HL-60 (cell line): ENCODE measurements around the gene APH1B.

ENCODE experiments used
- DNase-seq, 2 experiments: peaks; one replicate each; pipeline ENCODE4 v3.0.0-alpha.2; 2010 to 2020; ENCODE audit warnings: low read depth in 1 of 2, low spot score in 1 of 2
- H3K27ac ChIP-seq: fragments of 250-450 bp; sonication (Bioruptor Pico); replicated peaks from 2 replicates; pipeline ENCODE4 v1.5.1; 2020; ENCODE audit warnings: mild to moderate bottlenecking, moderate library complexity
- H3K27me3 ChIP-seq: fragments of 250-450 bp; sonication (Bioruptor Pico); 2 replicates; pipeline ENCODE4 v1.5.1; 2021; ENCODE audit warnings: mild to moderate bottlenecking, moderate library complexity; ENCODE audit not compliant: insufficient read depth, poor library complexity, severe bottlenecking
- H3K4me3 ChIP-seq: replicated peaks from 2 replicates; pipeline ENCODE4 v1.5.1; 2011; ENCODE audit warnings: mild to moderate bottlenecking, control low read depth, low read length; ENCODE audit not compliant: insufficient read depth
- CTCF ChIP-seq: IDR thresholded peaks from one replicate; pipeline ENCODE4 v1.5.1; 2011; ENCODE audit warnings: low read length, control low read depth, inconsistent platforms; ENCODE audit not compliant: insufficient read depth
- GABPA ChIP-seq: IDR thresholded peaks from 2 replicates; pipeline ENCODE4 v1.6.1; 2012; ENCODE audit warnings: low read depth
- POLR2AphosphoS5 ChIP-seq: IDR thresholded peaks from 2 replicates; pipeline ENCODE4 v1.6.1; 2012; ENCODE audit warnings: low read depth
- REST ChIP-seq: IDR thresholded peaks from 2 replicates; pipeline ENCODE4 v1.6.1; 2012; ENCODE audit warnings: low read depth; ENCODE audit not compliant: insufficient replicate concordance
- SPI1 ChIP-seq: IDR thresholded peaks from 2 replicates; pipeline ENCODE4 v1.6.1; 2012; ENCODE audit warnings: low read depth, mild to moderate bottlenecking, borderline replicate concordance
- long read RNA-seq: library from polyadenylated mRNA; unstranded; transcript quantifications from one replicate; pipeline ENCODE4 v2.0.0, GENCODE V29; 2020

APH1B gene
- long read RNA-seq, full-length matches to known transcripts = 25 of 31 reads
- long read RNA-seq, partial matches to known transcripts = 0 of 31 reads
- long read RNA-seq, other reads (novel, unspliced or antisense) = 6 of 31 reads

- H3K27ac ChIP-seq = peak within 1 kb of the TSS; percentile 79
- TF ChIP-seq CTCF = no peak
- no peak for TF ChIP-seq REST
- peak; percentile 68; the same call in 1 of the 2 replicates for TF ChIP-seq POLR2AphosphoS5
- TF ChIP-seq GABPA = no peak
- no peak for TF ChIP-seq SPI1
- peak within 1 kb of the TSS; percentile 70 for H3K4me3 ChIP-seq
- H3K27me3 ChIP-seq = no peaks in the 10 kb centered on the region
- DNase-seq = peak; percentile 76 to 77
These were observed at the start of gene APH1B for GRCh38 chr15:63277038-63277892. Gene APH1B (plus strand): TSS chr15:63277605. CDS start chr15:63277624, 19 bp downstream.

GRCh38 chr15:63227689-63228088 is 49.7 kb upstream of the APH1B start:
- TF ChIP-seq SPI1 (no peak), CTCF (no peak), GABPA (no peak), REST (no peak), POLR2AphosphoS5 (no peak)
- Histone ChIP-seq H3K27me3 (no peaks in the 10 kb centered on the region), H3K4me3 (no peak overlapping the region), H3K27ac (no peak overlapping the region)
- no peak for DNase-seq

GRCh38 chr15:63231206-63231605 is 46.2 kb upstream of the APH1B start:
- TF ChIP-seq CTCF (no peak), SPI1 (no peak), REST (no peak), GABPA (no peak), POLR2AphosphoS5 (no peak)
- no peak for DNase-seq
- no peak overlapping the region for H3K4me3 ChIP-seq
- H3K27ac ChIP-seq = no peak overlapping the region
- H3K27me3 ChIP-seq = no peaks in the 10 kb centered on the region
